NCI-H1048 (cell line): ENCODE results near the gene FOXN1.

Source experiments
- DNase-seq: peaks from one replicate; lab custom pipeline; 2025; lab: John Stamatoyannopoulos, UW

The FOXN1 gene

DNA sequence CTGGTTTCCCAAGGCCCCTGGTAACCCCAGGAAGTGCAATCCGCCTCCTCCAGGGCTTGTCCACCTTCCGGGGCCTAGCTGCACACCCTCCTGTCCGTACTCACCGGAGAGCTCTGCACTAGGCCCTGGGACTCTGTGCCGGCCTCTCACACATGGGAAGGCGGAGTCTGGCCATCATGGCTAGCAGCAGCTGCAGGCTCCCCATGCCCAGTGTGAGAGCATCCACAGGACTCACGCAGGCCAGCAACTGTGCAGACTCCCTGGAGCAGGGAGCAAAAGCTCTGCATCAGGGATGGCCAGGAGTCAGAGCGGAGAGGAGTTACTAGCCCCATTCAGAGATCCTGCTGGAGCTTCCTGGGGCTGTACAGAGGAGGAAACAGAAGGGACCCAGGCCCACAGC is 20.2 kb downstream of the FOXN1 start:
- DNase-seq, result no peak

DNA sequence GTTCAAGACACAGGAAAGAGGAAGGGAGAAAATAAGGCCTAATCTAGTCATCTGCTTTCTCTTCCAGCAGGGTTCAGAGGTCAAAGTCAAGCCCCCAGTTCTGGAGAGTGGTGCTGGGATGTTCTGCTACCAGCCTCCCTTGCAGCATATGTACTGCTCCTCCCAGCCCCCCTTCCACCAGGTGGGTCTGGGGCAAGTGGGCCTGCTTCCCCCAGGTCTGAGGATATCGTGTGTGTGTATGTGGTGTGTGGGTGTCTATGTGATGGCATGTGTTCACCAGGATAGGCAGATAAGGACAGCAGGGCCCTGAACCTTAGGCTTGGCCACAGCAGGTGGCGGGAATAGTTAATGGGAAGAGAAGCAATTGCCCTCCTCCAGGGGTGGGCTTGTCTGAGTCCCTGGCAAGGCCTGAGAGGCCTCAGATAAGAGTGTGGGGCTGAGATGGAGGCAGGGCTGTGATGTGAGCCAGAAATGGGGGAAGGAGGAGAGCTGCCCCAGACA is 21.1 kb downstream of the FOXN1 start:
- DNase-seq, result no peak

DNA sequence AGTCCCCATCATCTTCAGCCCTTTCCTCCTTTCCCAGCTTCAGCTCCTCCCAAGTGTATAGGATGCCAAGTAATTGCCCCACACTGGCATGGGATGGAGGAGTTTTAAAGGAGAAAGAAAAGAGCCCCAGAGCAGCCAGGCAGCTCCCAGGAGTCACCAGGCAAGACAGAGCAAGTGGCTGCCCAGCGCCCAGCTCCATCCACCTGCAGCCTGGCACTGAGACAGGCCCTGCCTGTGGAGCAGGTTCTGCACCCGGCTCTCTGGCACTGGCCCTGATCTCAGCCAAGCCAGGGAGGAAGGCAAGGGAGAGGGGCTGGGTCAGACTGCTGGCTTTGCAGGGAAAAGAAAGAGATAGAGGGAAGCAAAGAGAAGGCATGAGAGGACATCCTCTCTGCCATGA is 21.7 kb downstream of the FOXN1 start:
- no peak for DNase-seq

DNA sequence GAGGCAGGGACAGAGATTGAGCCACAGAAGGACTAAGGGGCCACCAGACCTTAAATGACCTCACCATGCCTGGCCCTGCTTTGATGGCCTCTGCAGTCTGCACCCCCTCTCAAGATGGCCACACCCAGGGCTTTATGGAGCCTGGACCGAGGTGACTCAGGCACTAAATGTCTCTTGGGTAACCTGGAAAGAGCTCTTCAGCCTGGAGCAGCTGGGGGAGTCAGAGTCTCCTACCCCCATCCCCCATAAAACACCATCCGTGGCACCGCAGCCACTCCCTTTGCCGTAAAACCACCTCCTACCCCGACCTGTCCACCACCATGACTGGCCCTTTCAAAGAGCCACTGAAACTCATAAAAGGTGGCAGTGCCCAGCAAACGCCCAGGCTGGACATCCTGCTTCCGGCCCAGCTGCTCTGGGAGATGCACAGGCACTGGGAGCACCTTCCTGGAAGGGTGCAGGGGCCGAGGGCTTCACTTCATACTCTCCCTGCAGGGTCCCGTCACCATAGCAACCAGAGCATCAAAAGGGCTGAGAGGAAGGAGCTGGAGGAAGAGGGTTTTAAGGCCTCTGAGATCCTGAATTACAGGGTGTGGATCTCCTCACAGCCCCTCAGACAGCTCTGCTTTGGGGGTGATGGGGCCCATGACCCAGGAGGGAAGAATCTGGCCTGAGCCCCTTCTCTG is 22.3 kb downstream of the FOXN1 start:
- DNase-seq, result no peak

DNA sequence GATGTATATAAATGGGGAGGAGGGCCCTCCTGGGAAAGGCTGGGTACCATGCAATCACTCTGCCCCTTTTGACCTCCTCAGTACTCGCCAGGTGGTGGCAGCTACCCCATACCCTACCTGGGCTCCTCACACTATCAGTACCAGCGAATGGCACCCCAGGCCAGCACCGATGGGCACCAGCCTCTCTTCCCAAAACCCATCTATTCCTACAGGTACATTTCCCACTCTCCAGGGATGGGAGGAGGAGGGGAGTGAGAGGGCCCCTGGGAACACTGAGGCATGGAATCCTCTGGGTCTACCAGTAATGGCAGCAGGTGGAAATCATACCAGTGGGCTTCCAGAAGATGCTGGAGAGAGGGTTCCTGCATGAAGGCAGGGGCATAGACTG is 22.9 kb downstream of the FOXN1 start:
- DNase-seq, result no peak

DNA sequence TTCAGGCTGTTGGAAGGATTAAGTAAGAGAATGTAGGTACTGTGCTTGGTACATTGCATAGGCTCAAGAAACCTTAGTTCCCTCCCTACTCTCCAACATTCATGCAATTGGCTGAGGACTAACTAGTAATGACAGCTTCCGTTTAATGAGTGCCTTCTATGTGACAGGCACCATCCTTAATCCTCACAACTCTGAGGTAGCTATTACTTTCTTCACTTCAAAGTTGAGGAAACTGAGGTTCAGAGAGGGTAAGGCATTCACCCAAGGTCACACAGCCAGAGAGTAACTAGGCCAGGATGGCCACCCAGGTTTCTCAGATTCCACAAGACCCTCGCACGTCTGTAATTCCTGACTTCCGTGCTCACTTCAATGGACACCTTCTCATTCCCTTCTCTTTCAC is 24.1 kb downstream of the FOXN1 start:
- DNase-seq, result no peak

DNA sequence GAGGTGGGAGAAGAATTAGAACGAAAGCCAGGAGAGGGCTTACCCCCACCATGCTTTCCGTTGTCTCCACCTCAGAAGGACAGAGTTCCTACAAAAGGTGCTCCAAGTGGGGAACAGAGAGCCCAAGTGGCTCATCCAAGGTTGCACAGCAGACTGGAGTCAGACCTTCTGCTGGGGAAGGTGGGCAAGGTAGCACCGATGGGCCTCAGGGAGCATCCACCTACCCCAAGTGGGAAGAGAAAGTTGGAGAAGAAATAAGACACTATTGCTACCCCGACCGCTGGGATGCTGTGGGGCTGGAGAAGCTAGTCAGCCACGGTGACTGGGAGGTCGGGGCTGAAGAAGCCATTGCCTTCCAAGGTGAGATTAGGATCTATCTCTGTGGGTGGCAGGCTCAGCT is 24.8 kb downstream of the FOXN1 start:
- DNase-seq, result no peak

DNA sequence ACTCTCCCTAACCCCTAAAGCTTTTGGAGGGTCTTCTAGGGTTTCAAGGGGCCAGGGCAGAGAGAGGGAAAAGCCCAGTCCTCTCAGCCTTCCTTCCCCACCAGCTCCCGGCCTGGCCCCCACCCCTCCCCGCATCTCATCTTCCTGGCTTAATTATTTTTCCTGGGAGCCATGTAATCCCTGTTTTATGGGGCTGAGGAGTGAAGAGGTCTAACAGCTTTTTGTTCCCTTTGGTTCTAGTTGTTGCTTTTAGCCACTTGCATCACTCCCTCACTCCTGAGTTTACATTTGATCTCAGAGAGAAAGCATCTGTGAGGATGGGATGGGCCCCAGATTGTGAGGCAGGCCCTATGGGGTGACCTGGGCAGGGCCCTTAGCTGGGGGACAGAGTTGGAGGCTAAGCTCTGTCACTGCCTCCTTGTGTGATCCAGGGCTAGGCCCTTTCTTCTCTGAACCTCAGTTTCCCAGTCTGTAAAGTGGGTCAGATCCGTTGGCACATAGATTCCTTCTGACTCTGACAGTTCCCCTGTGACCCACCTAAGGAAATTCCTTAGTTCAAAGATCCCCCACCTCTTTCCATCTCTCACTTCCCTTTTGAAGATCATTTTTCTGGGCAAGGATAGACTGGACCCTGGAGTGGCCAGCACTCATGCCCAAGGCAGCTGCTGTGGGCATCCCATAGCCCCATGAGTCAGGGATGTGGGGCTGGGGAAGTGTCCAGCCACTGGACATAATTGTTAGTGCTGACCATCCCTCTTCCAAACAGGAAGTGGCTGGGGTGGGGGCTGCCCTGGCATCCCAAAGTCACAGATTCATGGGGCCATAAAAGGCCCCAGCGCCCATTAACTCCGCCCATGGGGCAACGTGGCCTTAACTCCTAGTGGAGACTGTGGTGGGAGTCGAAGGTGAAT is 26.2 kb downstream of the FOXN1 start:
- DNase-seq, result no peak

DNA sequence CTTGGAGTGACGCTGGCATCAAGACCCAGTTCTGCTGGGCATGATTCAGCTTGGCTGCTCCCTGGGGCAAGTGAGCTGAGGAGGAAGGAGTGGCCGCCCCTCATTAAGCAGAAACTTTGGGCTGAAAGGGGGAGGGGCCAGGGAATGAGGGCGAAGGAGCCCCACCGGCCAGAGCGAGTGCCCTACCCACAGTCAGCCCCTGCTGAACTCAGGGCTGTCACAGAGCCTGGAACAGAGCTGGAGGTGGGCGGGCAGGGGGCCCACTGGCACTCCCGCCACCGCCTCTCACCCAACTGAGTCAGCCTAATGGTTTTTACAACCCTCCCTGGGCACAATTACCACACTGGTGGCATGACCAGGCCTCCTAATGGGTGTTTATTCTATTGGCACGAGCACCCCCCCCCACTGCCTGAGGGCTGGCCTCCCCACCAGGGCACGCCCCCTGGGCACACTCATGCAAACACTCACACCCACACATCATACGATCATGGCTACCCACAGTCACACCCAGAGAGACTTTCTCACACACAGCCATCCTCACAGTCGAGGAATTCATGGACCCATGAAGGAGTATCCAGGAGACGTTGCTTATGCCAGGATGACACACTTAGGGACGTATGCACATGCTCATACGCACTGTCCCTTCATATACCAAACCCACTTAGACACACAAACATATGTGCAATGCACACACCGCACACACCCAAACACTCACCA is 27.1 kb downstream of the FOXN1 start:
- DNase-seq, result no peak

DNA sequence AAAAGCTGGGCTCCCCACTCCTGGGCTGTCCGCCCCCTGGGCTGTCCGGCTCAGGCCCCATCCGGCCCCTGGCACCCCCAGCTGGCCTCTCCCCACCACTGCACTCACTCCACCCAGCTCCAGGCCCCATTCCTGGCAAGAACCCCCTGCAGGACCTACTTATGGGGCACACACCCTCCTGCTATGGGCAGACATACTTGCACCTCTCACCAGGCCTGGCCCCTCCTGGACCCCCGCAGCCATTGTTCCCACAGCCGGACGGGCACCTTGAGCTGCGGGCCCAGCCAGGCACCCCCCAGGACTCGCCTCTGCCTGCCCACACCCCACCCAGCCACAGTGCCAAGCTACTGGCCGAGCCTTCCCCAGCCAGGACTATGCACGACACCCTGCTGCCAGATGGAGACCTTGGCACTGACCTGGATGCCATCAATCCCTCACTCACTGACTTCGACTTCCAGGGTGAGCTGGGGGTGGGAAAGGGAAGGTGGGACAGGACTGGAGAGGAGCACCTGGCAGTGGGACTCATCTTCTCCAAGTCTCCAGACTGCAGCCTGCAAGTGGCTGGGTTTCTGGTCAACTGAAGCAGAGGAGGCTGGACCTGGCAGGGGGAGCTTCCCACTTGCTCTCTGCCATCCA is 28.7 kb downstream of the FOXN1 start:
- no peak for DNase-seq

DNA sequence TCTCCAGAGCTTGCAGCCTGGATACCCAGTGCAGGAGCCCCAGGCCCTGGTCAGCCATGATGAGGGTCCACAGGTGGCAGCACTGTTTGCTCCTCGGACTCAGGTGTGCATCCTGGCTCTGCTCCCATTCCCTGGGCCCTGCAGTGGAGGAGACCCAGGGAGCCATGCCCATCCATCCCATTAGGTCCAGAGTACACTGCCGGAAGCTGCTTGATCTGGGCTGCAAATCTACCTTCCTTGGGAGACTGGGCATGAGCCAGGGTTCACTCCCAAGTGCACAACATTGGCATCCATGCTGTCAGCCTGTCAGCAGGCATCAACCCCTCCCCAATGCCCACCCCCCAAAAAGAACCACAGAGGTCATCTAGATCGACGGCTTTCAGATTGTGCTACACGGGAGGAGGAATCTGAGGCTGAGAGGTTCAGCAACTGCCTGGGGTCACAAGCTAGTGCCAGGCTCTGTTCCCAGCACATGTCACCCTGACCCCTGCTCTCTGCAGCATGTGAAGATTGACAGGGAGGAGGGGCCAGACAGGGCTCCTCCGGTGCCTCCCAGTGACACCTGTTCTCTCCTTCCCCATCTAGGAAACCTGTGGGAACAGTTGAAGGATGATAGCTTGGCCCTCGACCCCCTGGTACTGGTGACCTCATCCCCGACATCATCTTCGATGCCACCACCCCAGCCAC is 30.5 kb downstream of the FOXN1 start:
- no peak for DNase-seq

DNA sequence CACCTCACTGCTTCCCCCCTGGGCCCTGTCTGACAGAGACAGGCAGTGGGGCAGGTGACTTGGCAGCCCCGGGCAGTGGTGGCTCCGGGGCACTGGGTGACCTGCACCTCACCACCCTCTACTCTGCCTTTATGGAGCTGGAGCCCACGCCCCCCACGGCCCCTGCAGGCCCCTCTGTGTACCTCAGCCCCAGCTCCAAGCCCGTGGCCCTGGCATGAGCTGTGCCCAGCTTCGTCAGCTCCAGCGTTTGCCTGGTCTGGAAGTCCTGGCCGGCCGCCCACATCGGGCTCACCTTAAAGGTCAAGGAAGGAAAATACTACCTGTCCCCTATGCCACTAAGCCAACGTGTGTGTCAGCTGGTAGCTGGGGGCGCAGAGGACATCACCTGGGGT is 31.1 kb downstream of the FOXN1 start:
- no peak for DNase-seq

DNA sequence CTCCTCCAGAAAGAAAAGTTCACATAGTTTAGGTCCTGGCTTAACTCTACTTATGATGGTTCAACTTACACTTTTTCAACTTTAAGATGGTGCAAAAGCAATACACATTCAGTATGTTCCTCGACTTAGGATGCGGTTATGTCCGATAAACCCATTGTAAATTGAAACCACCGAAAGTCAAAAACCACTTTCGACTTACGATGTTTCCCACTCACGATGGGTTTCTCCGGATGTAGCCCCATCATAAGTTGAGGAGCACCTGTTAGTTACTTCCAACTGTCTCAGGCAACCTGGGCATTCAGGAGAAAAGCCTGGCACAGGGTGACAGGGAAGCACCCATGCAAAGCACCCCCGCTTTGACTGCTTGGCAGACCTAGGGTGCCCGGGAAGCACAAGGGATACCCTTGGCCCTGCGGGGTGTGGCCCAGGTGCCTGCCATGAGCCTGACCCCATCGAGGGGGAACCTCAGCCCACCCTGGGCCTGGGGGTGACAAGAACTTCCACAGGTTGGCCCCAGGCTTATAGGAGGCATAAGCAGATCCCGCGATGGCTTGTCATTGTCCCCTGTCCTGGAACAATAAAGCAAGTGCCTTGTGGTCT is 32.2 kb downstream of the FOXN1 start:
- DNase-seq, result no peak

DNA sequence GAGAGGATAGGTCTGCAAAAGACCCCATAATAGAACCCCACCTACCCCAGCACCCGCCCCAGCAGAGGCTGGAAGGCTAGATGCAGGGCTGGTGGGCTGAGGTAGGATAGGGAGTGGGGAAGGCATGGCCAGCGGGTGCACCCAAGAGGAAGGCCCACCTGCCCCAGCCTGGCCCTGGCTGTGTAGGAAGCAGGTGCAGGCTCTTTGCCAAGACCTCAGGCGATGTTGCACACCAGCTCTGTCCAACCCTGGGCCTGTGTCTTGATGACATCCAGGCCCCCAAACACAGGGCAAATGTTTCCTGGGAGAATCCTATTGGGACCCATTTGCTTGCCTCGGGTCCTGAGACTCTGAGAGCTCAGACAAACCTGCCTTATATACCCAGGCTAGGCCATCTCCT is 34.1 kb downstream of the FOXN1 start:
- DNase-seq, result no peak

DNA sequence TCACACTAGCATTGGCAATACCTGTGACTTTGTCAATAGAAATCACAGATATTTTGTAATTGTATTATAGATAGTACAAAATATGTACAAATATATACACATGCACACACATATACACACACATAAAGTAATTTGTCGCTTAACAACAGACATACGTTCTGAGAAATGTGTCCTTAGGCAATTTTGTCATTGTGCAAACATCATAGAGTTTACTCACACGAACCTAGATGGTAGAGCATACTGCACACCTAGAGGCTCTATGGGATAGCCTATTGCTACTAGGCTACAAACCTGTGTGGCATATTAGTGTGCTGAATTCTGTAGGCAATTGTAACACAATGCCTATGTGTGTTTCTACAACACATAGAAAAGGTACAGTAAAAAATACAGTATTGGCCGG is 35.3 kb downstream of the FOXN1 start:
- no peak for DNase-seq

DNA sequence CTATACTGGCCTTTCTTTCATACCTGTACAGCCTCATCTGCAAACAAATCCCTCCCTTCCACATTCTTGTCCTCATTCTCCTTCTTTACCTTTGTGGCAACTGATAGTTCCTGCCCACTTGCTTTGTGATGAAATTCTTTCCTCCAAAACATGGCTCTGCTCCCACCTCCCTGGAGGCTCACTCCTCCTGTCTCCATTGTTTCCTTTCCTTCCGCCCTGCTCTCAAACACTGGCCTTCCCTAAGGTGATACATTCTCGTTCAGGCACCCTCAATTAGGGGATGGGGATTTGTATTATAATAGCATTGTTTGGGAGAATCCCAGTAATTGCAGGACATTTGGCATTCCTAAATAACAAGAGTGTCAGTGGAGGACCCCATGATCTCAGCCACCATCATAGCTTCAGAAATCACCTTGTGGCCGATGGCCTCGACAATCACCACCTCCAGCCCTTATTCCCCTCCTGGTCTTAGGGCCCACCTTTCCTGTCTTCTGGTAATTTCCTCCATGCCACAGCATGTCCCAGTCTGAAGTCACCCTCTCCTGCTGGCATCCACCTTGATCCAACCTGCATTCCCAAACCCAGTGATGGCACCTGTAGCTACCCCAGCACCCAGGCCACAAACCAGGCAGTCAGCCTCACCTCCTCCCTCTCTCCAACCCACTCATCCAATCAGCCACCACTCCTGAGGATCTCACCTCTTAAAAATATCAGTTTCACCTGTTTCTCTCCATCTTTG is 38.4 kb downstream of the FOXN1 start:
- DNase-seq, result no peak

DNA sequence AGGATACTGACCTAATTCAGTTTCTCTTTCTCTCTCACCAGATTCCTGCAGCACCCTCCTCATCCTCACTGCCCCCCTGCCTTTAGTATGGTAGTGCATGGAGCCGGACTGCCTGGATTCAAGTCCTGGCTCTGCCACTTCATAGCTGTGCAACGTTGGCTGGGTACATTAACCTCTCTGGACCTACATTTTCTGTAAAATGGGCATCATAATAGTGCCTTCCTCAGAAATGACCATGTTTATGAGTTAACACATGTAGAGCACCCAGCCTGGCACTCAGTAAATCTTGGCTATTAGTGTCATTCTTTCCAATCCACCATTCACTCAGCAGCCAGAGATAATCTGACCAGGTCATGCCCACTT is 39.0 kb downstream of the FOXN1 start:
- no peak for DNase-seq

DNA sequence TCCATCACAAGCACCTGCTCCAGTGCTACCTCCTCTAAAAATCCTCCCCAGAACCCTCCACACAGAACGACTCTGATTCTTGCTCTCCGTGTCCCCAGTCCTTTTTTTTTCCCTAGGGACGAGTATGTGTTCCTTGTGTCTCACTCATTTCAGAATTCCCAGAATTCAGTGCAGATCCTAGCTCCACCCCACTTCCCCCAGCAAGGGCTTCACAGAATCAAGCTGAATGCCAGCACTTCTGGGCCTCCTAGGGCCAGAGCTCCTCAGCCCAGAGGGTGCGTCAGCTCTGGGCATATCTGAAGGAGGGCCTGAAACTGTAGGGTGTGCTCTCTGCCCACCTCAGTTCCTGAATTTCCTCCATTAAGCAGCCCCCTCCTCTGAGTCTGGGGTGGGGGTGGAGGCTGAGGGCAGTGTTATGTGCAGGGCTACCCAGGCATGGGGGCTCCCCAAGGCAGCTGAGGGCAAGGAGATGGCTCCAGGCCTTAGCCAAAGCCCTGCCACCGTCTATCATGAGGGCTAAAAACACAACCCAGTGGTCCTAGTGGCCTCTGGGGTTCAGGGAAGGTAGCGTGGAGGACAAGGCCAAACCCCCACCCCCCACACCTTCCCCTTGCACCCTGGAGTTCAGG is 39.8 kb downstream of the FOXN1 start:
- no peak for DNase-seq

DNA sequence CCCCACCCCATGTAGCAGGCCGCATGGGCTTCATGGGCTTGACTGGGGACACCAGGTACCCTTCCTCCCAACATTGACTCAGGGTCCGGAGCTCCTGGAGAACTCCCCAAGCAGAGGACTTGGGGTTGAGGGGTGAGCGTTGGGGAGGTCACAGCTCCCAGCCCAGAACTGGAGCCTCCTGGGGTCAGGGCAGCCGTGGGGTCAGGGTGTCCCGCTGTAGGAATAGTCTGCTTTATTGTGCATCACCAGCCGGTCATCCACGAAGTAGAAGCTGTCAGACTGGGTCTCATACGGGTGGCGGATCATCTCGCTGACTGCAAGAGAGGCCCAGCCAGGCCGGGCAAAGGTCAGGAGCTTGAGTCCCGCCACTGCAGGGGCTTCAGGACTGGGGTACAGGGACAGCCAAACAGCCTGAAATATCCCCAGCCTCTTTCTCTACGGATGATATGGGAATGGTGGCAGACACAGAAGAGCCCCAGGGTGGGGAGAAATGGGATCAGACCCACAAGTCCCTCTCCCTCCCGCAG is 41.0 kb downstream of the FOXN1 start:
- no peak for DNase-seq
